ENCODE measurements around the gene CREB3L2.

The CREB3L2 gene

DNA sequence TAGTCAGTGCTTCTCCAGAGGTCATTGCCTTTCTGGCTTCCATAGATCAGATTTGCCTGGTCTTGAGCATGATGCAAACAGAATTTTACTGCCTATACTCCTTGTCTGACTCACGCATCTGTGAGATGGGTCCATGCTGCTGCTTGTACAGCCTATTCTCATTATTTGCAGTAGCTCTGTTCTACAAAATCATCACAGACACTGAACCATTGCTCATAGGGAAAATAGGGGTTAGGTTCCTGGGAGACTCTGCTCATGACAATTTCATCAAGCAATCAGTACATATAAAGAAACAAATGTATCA is 7.4 kb upstream of the CREB3L2 start:
- DNase-seq, result no peak

DNA sequence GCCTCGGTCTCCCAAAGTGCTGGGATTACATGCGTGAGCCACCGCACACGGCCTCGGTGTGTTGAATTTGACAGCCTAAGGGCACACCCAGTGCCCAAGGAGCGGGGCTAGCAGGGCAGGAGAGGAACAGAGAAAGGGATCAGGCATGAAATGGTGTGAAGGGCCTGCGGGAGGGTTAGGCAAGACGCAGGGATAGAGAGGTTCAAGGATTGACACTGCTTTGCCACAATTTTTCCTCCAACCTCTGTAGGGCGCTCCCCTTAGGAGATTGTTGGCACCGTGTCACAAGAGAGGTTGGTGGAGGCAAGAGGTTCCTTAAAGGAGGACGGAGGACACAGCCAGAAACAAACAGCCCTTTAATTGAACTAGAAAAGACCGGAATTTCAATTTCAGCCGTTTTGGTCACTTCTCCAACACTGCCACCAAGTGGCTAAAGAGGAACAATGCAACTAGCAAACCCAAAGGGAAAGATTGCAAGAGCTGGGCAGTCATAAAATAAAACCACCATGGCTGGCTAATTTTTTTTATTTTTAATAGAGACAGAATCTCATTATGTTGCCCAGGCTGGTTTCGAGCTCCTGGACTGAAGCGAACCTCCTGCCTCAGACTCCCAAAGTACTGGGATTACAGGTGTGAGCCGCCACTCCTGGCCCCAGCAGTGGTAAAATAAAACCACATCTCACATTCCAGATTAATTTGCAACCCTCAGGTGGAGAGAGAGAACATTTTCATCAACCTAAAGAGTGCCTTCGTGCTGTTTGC is 6.9 kb upstream of the CREB3L2 start:
- peak; percentile 59 for DNase-seq

DNA sequence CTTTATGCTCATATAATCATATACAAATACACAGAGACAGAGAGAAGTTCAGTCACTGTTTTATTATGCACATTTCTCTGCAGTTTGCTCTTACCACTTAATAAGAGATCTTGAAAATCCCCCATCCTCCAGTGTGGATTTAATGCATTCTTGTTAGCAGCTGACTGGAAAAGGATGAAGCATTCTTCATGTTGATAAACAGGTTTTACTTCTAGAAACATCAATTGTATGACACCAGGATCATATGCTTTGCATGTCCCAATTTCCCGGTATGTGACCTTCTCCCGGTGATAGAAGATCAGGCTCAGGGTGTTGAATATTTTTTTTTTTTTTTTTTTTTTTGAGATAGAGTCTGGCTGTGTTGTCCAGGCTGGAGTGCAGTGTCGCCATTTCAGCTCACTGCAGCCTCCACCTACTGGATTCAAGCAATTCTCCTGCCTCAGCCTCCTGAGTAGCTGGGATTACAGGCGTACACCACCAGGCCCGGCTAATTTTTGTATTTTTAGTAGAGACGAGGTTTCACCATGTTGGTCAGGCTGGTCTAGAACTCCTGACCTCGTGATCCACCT is 6.2 kb upstream of the CREB3L2 start:
- DNase-seq, result no peak

DNA sequence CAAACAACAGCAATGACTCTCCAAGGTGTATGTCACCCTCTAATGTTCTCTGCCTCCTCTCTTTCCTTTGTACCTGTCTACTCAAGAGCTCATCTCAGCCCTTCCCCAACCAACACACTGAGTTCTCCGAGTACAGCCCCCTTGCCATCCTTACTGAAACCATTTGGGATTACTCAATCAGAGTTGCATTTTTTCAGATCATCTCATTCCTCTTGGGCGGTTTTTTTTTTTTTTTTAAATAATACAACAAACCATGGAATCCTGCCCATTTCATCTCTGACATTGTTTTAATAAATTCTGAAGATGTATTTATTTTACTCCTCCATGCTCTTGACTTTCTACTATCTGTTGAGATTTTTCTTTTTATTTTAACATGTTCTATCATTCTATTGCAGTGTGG is 4.2 kb upstream of the CREB3L2 start:
- no peak for DNase-seq

DNA sequence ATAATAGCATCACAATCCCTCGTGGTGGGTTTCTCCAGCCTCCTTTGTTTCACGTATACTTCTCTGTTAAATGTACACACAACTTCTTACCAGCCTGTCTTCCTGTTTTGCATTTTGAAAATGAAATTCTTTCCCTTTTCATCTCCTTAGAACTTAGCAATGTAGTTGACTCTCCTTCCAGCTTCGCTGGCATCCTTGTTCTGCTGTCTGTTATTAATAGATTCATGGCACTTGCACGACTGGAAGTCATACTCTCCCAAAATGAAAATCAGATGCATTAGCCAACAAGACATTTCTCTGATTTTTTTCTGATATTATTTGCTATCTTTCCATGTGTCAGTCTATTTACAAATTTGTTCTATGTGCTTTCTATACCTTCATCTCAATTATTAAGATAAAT is 3.0 kb upstream of the CREB3L2 start:
- DNase-seq, result no peak

DNA sequence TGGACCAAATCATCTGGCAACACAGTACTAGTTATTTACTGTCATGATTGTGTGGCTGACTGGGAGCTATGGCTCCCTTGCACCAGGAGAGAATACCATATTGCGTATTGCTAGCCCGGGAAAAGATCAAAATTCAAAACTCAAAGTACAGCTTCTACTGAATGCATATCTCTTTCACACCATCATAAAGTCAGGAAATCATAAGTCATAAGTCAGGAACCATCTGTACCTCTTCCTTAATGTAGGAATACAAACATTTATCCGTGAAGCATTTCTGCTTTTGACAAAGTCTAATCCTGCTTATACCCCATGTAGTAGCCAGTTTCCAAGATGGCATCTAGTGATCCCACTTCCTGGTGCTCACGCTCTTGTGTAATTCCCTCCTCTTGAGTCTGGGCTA is 2.2 kb upstream of the CREB3L2 start:
- no peak for DNase-seq

DNA sequence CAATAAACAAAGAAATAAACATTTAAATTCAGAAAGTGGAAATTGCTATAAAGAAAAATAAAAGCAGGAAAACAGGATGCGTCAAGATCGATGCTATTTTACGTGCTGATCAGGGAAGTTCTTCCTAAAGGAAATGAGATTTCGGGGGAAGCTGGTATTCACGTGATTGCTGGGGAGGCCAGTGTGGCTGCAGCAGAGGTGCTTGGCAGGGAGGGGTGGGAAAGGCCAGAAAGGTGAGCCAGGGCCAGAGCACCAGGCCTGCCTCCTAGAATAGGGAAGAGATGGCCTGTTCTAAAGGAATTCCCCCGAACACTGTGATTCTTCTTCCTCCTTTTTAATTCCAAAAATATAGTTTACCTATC is 923 bp upstream of the CREB3L2 start:
- DNase-seq, result no peak

DNA sequence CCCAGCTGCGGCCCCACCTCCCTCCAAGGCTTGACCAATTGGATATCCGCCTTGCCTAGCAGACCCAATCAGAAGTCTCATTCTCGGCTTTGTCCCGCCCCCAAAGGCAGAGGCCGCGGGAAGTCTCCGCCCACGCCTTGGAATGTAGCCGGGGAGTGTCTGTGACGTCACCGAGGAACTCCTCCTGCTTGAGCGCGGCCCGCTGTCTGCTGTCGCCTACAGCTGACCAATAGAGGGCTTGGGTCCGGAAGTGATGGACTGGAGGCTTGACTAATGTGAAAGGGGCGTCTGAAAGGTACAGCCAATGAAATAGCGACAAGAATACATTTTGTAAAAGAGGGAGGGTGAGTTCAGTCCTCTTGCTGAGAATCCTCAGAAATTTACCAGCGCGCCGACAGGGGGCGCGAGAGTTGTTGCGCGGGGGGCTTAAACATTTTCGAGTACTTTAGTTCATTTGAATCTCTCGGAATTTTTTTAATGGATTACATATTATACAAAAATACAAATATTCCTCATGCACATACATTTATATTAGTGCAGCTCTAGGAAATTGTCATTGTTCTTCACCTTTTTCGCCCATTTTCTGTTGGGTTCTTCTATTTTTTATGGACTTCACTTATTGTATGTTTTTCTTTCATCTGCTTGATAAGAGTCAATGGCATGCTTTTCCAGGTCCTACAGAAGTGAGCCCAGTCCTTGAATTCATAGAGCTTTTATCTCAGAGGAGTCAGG is 376 bp upstream of the CREB3L2 start:
- peak; percentile 99 for DNase-seq

DNA sequence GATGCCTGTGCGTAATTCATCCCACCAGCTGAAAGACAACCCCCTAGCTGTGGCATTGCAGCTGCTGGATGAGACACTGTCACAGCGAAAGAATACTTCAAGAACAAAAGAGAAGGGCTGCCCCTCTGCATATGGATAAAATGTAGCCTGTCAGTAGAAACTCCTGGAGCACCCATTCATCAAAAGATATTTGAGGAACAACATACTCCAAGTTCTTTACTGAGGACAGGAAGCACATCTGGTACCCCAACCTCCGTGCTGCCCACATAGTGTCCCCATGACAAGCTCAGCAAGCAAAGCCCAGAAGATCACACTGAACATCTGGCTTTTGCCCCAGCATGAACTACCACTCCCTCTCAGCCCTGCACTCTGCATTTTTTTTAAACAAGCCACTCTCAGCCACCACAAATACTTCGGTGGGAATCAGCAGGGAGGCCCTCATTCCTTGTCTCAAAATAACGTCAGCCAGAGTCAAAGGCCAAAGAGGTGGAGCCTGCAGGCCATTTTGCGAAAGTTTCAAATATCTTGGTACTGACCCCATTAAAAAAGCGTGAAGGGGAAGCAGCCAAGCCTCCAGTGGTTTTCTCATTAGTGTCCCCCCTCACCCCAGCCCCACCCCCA is 1.7 kb downstream of the CREB3L2 start:
- DNase-seq, result no peak

DNA sequence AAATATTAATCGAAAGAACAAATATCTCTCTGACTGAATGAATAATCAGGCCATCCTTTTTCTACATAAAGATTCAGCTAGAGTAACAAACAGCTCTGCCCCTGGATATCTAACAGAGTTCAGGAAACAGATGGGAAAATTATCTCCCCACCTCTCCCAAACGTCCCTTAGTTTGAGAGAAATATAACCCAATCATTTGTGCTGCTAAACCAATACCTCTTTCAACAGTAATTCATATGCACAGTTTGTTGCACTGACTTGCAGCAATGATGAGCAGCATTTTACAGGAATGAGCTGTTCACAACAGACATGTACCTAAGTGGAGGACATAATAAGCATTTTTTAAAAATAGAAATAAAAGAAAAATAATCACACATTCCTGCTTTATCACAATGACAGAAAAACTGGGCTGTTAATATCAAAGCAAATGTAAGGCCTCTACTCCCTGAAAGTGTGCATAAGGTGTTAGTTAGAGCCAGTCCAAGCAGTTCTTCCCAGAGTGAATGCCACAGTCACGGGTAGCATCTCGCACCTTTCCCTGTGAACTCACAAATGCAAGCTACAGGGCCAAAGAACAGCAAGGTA is 2.3 kb downstream of the CREB3L2 start:
- no peak for DNase-seq

DNA sequence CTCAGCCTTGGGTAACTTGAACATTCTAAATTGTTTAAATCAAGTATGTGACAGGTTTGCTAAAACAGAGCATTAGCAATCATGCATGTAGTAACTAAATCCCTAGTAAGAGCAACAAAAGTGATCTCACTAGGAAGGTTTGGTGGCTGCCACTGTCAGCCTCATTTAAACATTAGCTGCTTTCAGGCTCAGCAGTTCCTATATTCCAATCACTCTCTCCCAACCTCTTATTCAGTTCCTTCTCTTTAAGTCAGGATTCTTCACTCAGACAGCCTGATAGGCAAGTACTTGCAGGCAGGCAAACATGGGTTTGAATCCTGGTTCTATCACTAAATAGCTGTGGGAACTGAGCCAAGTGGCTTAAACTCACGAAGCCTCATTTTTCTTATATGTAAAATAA is 3.6 kb downstream of the CREB3L2 start:
- DNase-seq, result no peak

DNA sequence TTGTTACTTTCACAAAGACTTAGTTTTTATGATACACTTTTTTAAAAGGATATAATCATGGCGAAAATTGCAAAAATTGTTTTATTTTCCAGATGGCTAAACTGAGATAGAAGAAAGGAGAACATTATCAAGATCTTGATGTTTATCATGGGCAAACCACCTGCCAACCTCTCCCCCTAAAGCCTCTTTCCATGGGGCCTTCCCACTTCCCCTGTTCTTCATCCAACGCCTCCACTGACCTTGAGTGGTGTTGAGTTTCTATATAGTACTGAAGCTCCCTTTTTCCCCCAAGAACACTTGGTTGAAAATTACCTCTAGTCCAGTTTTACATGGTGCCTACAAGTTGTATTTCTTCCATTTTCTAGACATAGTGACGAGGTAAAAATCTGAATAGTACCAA is 5.0 kb downstream of the CREB3L2 start:
- DNase-seq, result no peak

DNA sequence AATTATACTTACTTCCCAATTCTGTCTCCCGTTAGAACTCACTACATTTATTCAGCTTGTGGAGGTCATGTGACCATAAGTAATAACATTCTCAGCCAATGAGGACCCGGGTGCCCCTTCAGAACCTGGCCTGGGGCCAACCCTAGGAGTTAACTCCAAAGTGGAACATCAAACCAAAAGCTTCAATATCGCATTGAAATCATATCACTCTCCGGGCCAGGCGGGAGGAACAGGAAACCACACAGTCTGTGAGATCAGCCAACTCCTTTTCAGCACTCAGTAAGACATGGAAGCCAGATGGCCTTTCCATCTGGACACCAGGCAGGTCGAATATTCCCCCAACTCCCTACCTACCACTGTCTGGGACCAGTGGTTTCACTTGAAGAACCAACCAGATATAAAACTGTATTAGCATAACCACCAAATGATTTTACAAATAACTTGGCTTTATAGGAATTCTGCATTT is 5.5 kb downstream of the CREB3L2 start:
- DNase-seq, result no peak

DNA sequence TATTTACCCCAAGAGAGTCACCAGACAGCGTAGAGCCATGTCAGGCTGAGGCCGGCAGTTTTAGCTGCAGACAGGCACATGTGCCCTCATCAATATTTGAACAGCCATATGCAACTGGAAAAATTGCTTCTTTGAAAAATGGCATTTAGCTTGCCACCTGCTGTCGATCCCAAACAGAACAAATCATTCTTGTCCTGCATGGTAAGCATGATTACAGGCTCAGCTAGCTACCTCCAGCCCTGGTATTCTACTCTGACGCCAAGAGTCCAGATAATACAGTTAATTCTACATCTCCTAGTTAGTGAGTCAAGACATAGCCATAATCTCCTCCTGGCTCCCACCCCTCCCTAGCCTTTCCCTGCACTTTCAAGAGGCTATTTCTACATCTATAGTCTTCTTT is 7.7 kb downstream of the CREB3L2 start:
- no peak for DNase-seq

DNA sequence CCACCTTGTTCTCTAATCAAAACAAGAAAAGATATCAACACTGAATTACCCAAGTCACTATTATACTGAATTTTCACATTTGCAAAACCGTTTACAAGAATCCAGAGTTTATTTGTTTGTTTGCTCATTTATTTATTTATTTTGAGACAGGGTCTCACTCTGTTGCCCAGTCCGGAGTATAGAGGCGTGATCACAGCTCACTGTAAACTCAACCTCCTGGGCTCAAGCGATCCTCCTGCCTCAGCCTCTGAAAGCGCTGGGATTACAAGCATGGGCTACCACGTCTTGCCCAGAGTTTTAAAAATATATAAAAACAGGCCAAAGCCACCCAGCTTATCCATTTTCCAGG is 8.5 kb downstream of the CREB3L2 start:
- no peak for DNase-seq

DNA sequence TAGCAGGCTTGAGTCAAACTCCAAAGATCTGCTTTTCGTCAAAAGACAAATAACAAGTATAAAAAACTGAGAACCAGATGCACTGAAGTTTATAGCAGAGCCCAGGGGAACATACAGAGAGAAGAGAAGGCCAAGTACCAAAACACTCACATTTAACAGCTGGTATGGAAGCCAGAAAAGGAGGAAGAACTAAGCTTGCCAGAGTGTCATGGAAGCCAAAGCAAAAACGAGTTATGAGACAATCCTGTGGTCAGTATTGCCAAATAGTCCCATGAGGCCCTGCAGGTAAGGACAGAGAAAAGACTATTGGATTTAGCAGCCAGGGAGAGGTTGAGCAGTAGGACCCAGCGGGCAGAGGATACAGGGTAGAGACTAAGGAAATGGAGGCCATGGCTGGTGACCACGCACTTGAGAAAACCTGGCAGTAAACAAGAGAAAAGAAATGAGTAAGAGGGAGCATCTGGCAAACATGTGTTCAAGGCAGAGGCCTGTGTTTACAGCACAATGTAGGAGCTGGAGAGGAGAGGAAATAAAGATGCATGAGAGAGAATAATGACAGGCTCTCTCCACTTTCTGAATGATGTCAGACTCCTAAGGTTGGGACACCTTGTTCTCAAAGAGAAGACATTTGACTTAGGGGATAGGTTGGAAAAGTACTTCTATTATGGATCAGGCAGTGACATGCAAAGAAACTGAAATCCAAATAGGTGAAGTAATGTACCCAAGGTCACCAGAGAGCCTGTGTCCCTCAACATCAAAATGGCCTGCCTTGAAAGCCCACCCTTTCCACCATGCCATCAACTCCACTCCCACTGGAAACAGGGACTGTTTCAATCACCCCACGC is 9.1 kb downstream of the CREB3L2 start:
- no peak for DNase-seq

DNA sequence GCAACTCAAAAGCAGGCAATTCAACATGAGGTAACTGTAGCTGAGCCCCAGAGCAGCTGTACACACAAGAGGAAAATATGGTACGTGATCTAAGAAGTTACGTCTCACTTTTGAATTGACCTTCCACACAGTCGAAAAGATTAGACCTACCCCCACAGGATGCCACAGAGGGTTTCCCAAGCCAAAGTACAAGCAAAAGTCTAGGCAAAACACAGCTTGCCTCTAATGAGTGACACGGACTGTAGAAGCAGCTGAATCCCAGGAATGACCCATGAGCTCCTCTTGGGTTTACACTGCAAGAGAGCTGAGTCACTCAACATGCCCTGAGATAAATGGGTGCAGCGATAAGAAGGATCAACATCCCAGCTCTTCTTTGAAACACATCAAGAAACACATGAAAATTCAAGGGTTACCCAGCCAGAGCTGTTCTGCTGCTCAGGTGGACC is 9.8 kb downstream of the CREB3L2 start:
- DNase-seq, result no peak

DNA sequence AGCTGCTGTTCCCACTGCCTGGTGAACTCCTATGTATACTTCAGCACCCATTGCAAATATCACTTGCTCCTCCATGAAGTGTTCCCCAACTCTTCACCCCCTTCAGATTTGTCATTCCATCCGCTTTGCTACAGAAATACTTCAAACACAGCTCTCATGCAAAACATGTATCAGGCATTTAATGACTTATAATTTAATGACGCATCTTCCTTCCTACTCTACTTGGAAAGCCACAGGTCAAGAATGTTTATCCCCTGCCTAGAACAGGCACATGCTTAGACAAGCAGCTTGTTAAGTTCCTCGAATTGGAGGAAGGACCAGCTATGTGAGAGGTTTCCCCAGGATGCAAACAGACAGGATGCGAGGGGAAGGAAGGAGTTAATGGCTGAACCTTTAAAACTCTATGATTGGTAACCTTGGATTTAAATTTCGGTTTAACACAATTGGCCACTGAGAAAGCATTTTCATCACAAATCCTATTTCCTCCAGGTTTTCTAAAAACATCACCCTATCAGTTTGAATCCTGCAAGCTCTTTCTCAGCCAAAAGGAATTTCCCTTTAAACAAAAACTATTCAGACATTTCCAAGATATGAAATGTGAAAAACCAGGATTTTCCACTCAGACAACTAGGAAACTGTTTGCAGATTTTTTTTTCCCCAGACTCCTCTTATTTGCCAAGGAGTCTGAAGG is 11.5 kb downstream of the CREB3L2 start:
- DNase-seq, result no peak

DNA sequence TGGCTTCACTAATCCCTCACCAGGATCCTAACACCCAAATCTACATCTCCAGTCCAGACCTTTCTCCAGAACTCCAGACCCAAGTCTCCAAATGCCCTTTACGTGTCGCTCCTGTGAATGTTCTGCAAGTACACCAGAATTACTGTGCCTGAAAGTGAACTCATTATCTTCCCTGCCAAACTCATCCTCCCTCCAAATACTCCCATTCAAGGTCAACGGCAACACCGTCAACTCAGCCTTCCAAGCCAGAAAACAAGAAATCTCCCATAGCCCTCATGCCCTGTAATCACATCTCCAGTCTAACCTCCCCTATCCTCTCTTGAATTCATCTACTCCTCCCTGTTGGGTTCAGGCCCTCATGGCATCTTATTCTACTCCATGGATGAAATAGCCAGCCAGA is 12.3 kb downstream of the CREB3L2 start:
- no peak for DNase-seq

DNA sequence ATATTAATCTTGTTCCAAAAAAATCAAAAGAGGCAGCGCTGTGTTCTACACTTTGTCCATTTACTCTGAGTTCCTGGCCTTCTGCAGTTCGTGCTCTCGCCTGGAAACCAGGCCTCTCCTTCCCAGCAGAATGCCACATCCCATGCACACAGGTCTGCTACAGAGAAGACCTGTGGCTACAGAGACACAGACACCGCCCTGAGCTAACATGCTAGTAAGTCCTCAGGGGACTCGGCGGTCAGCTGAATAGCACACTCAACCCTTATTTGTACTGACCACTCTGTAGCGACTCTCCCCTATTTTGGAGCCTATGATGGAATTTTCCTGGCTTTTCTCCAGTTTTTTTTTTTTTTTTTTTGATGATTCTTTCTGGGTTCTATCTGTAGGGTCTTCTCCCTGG is 12.8 kb downstream of the CREB3L2 start:
- DNase-seq, result no peak

DNA sequence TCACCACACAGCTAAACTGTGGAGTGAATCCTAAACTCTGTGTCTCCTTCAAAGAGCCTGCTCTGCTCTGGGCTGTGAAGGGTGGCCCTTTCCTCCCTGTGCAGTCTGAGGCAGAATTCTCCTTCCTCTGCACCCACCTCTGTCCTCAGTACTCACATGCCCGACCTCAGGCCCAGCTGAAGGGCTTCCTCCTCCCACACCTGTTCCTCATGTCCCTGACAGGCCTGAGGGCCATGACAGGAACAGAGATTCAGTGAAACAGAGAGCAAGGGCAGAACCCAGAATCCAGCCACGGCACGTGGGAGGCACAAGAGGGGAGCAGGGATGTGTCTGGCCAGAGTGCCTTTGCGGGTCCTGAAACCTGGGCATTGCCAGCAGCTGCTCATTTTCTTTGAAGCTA is 13.9 kb downstream of the CREB3L2 start:
- DNase-seq, result no peak

DNA sequence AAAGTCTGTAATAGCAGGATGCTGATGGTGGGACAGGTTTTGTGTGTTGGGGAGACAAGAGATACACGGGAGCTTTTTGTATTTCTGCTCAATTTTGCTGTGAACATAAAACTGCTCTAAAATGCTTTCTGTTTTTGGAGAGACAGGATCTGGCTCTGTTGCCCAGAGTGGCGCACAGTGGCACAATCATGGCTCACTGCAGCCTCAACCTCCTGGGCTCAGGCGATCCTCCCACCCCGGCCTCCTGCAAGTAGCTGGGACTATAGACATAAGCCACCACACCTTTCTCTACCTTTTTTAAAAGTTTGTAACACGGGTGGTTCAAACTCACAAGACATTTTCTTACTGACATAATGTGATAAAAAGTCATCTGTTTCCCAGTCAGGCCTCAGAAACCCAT is 14.3 kb downstream of the CREB3L2 start:
- no peak for DNase-seq

All from NCI-H526 treated with DMSO at 0.1 percent for 48 hours (cell line).